ENCODE measurements around the gene MTRF1. TPM values are rescaled to one million over a fixed set of nuclear protein-coding genes. Genes with fewer than 3 reads are reported as not detected.

MTRF1 gene
- total RNA-seq, 1 experiment from 2014 or later = 13.7 TPM

DNA sequence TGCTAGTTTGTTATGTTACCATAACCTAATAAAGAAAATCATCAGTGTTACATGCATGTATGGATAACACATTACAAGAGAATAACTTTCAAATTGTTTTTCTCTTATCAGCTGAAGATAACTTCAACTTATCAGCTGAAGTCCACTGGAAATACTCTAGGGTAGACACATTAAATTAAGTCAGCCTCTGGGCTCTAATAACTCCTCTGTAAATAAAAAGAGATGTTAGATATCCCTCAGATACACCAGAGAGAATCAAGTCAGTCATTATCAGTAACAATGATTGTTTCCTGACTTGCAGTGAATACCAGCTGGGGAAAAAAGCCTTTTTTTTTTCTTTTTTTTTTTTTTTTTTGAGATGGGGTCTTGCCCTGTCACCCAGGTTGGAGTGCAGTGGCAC is 67.4 kb downstream of the MTRF1 start:
- peaks cover 3% of the 10 kb centered on the region; the same call in 1 of the 2 replicates for H3K4me1 ChIP-seq (ENCODE audit: control insufficient read depth, insufficient read depth, low read length)
- H3K27me3 ChIP-seq (ENCODE audit: control insufficient read depth, insufficient read depth, low read length) = no peaks in the 10 kb centered on the region
- ChIA-PET CTCF (no interaction called here), POLR2A (no interaction called here)
- H3K36me3 ChIP-seq (ENCODE audit: control insufficient read depth, insufficient read depth, low read length) = no peaks in the 10 kb centered on the region
- H3K27ac ChIP-seq (ENCODE audit: low read length) = peak overlapping the region; percentile 29; the same call in 1 of the 2 replicates
- TF ChIP-seq, protein P1, sequence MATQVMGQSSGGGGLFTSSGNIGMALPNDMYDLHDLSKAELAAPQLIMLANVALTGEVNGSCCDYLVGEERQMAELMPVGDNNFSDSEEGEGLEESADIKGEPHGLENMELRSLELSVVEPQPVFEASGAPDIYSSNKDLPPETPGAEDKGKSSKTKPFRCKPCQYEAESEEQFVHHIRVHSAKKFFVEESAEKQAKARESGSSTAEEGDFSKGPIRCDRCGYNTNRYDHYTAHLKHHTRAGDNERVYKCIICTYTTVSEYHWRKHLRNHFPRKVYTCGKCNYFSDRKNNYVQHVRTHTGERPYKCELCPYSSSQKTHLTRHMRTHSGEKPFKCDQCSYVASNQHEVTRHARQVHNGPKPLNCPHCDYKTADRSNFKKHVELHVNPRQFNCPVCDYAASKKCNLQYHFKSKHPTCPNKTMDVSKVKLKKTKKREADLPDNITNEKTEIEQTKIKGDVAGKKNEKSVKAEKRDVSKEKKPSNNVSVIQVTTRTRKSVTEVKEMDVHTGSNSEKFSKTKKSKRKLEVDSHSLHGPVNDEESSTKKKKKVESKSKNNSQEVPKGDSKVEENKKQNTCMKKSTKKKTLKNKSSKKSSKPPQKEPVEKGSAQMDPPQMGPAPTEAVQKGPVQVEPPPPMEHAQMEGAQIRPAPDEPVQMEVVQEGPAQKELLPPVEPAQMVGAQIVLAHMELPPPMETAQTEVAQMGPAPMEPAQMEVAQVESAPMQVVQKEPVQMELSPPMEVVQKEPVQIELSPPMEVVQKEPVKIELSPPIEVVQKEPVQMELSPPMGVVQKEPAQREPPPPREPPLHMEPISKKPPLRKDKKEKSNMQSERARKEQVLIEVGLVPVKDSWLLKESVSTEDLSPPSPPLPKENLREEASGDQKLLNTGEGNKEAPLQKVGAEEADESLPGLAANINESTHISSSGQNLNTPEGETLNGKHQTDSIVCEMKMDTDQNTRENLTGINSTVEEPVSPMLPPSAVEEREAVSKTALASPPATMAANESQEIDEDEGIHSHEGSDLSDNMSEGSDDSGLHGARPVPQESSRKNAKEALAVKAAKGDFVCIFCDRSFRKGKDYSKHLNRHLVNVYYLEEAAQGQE (IDR thresholded peaks at IDR 0.05; ENCODE audit: insufficient read depth in 1 of 2, low read depth in 2 of 2, low read length in 1 of 2) = no peak
- TF ChIP-seq POLR2AphosphoS5 (IDR thresholded peaks at IDR 0.05; ENCODE audit: low read depth, low read length) = no peak
- TF ChIP-seq, protein P2, sequence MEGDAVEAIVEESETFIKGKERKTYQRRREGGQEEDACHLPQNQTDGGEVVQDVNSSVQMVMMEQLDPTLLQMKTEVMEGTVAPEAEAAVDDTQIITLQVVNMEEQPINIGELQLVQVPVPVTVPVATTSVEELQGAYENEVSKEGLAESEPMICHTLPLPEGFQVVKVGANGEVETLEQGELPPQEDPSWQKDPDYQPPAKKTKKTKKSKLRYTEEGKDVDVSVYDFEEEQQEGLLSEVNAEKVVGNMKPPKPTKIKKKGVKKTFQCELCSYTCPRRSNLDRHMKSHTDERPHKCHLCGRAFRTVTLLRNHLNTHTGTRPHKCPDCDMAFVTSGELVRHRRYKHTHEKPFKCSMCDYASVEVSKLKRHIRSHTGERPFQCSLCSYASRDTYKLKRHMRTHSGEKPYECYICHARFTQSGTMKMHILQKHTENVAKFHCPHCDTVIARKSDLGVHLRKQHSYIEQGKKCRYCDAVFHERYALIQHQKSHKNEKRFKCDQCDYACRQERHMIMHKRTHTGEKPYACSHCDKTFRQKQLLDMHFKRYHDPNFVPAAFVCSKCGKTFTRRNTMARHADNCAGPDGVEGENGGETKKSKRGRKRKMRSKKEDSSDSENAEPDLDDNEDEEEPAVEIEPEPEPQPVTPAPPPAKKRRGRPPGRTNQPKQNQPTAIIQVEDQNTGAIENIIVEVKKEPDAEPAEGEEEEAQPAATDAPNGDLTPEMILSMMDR (IDR thresholded peaks at IDR 0.05) = no peak
- TF ChIP-seq TCF7L2 (IDR thresholded peaks at IDR 0.05; ENCODE audit: low read depth, low read length) = no peak
- TF ChIP-seq SIN3A (IDR thresholded peaks at IDR 0.05; ENCODE audit: borderline replicate concordance, insufficient read depth, low read depth, low read length) = no peak
- ATAC-seq (no peak), DNase-seq (ENCODE audit: low read depth, low spot score) (no peak)
- in situ Hi-C loops (cut with HindIII; ENCODE audit: low pct_unique_long_range_greater_than_20kb, low sequenced_read_pairs) = no loop called here
- H3K4me3 ChIP-seq (ENCODE audit: low read depth in 2 of 2, low read length in 2 of 2) = no peak overlapping the region
- H3K9me3 ChIP-seq (ENCODE audit: control insufficient read depth, insufficient read depth, low read depth, low read length) = no peaks in the 10 kb centered on the region
- intact Hi-C loops (cut with micrococcal nuclease; ENCODE audit: unreplicated experiment) = loop anchor here (10.0 kb wide), 1 partner anchor 121 kb away; no protein-coding TSS in a partner anchor
- BruUV-seq (replicated peaks) = no TSS peak

DNA sequence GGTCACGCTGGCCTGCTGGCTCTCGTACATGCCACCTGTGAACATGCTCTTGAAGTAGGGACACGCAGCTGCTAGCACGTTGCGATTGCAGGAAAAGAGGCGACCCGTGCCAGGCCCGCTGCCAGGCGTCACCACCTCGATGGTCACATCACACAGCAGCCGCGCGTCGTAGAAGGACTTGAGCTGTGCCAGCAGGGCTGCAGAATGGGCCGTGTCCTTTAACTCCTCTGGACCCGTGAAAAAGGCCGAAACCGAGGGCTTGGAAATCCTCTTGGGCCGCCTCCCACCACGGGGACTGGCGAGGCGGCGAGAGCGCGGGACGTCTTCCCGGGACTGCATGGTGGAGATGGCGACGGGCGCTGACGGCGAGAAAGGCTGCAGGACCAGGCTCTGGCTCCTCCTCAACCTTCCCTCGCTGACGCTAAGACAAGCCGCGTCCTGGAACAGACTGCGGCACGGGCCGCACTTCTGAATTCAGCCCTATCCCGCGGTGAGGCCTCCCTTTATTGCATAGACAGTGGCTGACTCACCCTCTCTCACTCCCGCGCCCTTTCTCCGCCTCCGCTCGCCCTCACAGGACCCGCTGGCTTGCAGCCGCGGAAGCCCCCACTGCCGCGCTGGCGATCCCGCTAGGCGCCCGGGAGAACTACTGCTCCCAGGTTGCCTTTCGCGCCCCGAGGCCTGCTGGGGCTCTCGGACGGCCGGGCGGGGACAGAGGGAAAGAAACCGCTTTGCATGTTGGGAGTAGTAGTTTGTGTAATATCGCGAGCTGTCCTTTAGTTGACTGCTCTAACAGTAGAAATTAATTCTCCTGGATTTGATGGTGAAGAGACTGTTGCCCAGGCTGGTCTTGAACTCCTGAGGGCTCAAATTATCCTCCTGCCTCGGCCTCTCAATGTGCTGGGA is 69.2 kb downstream of the MTRF1 start, which contains the start of gene KBTBD7:
KBTBD7 (minus strand) TSS at position 651 of the 906 bp plus-strand sequence; CDS start at position 339, 312 bp downstream.
- Histone ChIP-seq H3K4me3 (ENCODE audit: low read depth in 2 of 2, low read length in 2 of 2) (peak within 1 kb of the TSS; percentile 56 to 64), H3K27ac (ENCODE audit: low read length) (peak within 1 kb of the TSS; percentile 79), H3K36me3 (ENCODE audit: control insufficient read depth, insufficient read depth, low read length) (no peaks in the 10 kb centered on the region), H3K4me1 (ENCODE audit: control insufficient read depth, insufficient read depth, low read length) (peaks cover 3% of the 10 kb centered on the region; the same call in 1 of the 2 replicates), H3K9me3 (ENCODE audit: control insufficient read depth, insufficient read depth, low read depth, low read length) (no peaks in the 10 kb centered on the region), H3K27me3 (ENCODE audit: control insufficient read depth, insufficient read depth, low read length) (no peaks in the 10 kb centered on the region)
- POLR2A ChIA-PET = interaction anchor here (0.5 kb wide), 1 partner anchor 372 kb away, joined by 8 read pairs; no protein-coding TSS in a partner anchor
- DNase-seq (ENCODE audit: low read depth, low spot score) (peak; percentile 63), ATAC-seq (peak; percentile 100)
- intact Hi-C loops (cut with micrococcal nuclease; ENCODE audit: unreplicated experiment) (loop anchor here (10.0 kb wide), 1 partner anchor 119 kb away; no protein-coding TSS in a partner anchor), in situ Hi-C loops (cut with HindIII; ENCODE audit: low pct_unique_long_range_greater_than_20kb, low sequenced_read_pairs) (no loop called here)
- CTCF ChIA-PET = interaction anchor here (0.6 kb wide), 1 partner anchor 156 kb away, joined by 4 read pairs; no protein-coding TSS in a partner anchor
- BruUV-seq (replicated peaks) = no TSS peak
- peak; percentile 55; the same call in 1 of the 2 replicates for TF ChIP-seq POLR2AphosphoS5 (IDR thresholded peaks at IDR 0.05; ENCODE audit: low read depth, low read length)
- no peak for TF ChIP-seq SIN3A (IDR thresholded peaks at IDR 0.05; ENCODE audit: borderline replicate concordance, insufficient read depth, low read depth, low read length)
- TF ChIP-seq, protein P1 (IDR thresholded peaks at IDR 0.05; ENCODE audit: insufficient read depth in 1 of 2, low read depth in 2 of 2, low read length in 1 of 2) = no peak

Data from Panc1 (cell line).